Heart right ventricle (tissue), 16 donors: ENCODE results near the gene CHCHD10. TPM values are rescaled to one million over a fixed set of nuclear protein-coding genes. Genes with fewer than 3 reads are reported as not detected.

Source experiments
- ATAC-seq, 8 donors: fragments of 200-7000 bp; cut with Tn5 transposase; one replicate each; pipeline ENCODE4 v1.9.1; 2020; ENCODE audit warnings: mild to moderate bottlenecking in 8 of 8, moderate library complexity in 8 of 8, moderate number of reproducible peaks in 1 of 8
- DNase-seq, 2 donors: peaks; one replicate each; pipeline ENCODE4 v3.0.0-alpha.2; 2020
- H3K27ac ChIP-seq, 10 donors: fragments of 200-600 bp; sonication (generic) in 2 of 10; one replicate each; pipeline versions ENCODE4 v1.5.0 to v1.8.0; 2020 to 2022; ENCODE audit warnings: mild to moderate bottlenecking in 3 of 10
- H3K27me3 ChIP-seq, 7 donors: fragments of 200-600 bp; one replicate each; pipeline ENCODE4 v1.8.0; 2021 to 2022; ENCODE audit warnings: mild to moderate bottlenecking in 2 of 7
- H3K36me3 ChIP-seq, 9 donors: fragments of 200-600 bp; sonication (generic) in 1 of 9; one replicate each; pipeline versions ENCODE4 v1.5.0 to v1.8.0; 2020 to 2022; ENCODE audit warnings: mild to moderate bottlenecking in 2 of 9
- H3K4me1 ChIP-seq, 9 donors: fragments of 200-600 bp; sonication (generic) in 1 of 9; one replicate each; pipeline versions ENCODE4 v1.5.0 to v1.8.0; 2020 to 2022; ENCODE audit warnings: mild to moderate bottlenecking in 4 of 9
- H3K4me3 ChIP-seq, 10 donors: fragments of 200-600 bp; sonication (generic) in 2 of 10; one replicate each; pipeline versions ENCODE4 v1.5.0 to v1.8.0; 2020 to 2022; ENCODE audit warnings: mild to moderate bottlenecking in 7 of 10, moderate library complexity in 2 of 10
- H3K9me3 ChIP-seq, 11 donors: fragments of 200-600 bp in 10 of 11; sonication (generic) in 2 of 11; one replicate each; pipeline versions ENCODE4 v1.5.0 to v1.8.0; 2013 to 2022; ENCODE audit warnings: mild to moderate bottlenecking in 2 of 11, control low read depth in 1 of 11, moderate library complexity in 1 of 11
- CTCF ChIP-seq, 9 donors: fragments of 200-600 bp; sonication (generic) in 2 of 9; IDR thresholded peaks; one replicate each; pipeline versions ENCODE4 v1.5.0 to v1.8.0; 2021 to 2022; ENCODE audit warnings: antibody characterized with exemption in 9 of 9, mild to moderate bottlenecking in 5 of 9, moderate library complexity in 1 of 9
- WGBS, 2 donors: extraction: QIAGEN DNeasy Blood & Tissue Kit; methylation state at CpG; one replicate each; pipeline ENCODE4 v1.1.7; 2013; ENCODE audit warnings: inconsistent platforms in 1 of 2; 5-methylcytosine and 5-hydroxymethylcytosine counted together
- intact Hi-C, 10 donors: fragments of 100-400 bp; cut with DNase I; formaldehyde crosslinking; loops; one replicate each; pipeline versions ENCODE4 v1.11.1 to v1.14.2; 2022
- polyA plus RNA-seq, 2 donors: library from polyadenylated mRNA; stranded (reverse); fragments of 200-250 nt; gene quantifications; one replicate each; pipeline ENCODE4 v1.2.3, GENCODE V29; 2013
- total RNA-seq, 10 donors: library from RNA; stranded (reverse); fragmentation: NEBNext Ultra II Directional in 3 of 10; extraction: Animal tissue kit (Norgen Biotek cat#: 25700) in 3 of 10; gene quantifications; one replicate each; pipeline versions ENCODE4 v1.2.1 to v1.2.4, GENCODE V29; 2021 to 2023
- donor health status: Arrhythmogenic right ventricular cardiomyopathy.
- donor health status: ischemic (EF 13 %, LVEDD 7.1; RV severe dilation, severe dysfunction).
- donor health status: healthy with polysubstance abuse.
- donor health status: DM: no; HTN: yes; CAD: no.
- donor health status: DM: no; HTN: no; CAD: no.
- donor health status: ischemic (EF 25% LVEDD 6.9; RV normal size, moderate dysfunction).
- donor health status: ischemic (EF 25% LVEDD 5.7; RV mildly dilated, moderate dysfunction).
- donor health status: healthy.
- donor health status: DM: yes; HTN: yes; CAD: no.
- donor health status: Ischemic cardiomyopathy.
- donor health status: ischemic (EF 35%, LVEDD 5.7; RV mildly dilated, moderate dysfunction).
- donor health status: nonischemic (EF 11% LVEDD 7.7; RV severe dilation, severe dysfunction).
- donor health status: DM: yes; HTN: yes; CAD: no.
- donor health status: PGD.
- donor health status: ischemic (EF 29% LVEDD 5.4; RV normal size, mild dysfunction).
- donor health status: nonischemic (EF 23%, LVEDD 6.1; RV moderate dilation, normal function).

The CHCHD10 gene
- total and polyA plus RNA-seq, 12 donors: 735 to 3,552 (median 1,056) TPM

GRCh38 chr22:23760056-23760455 lies 7.7 kb downstream of the CHCHD10 start:
- intact Hi-C loops: loop anchor here in 3 of 10 donors (10.0 kb wide), 2 partner anchors 135 to 215 kb away; no protein-coding TSS in a partner anchor
- no peak for DNase-seq
- H3K9me3 ChIP-seq: no peaks in the 10 kb centered on the region
- H3K4me1 ChIP-seq: peaks cover 2 to 28% (median 24%) of the 10 kb centered on the region in 9 donors
- no peak for TF ChIP-seq CTCF (IDR thresholded peaks at IDR 0.05)
- peaks cover 0 to 7% (median 0%) of the 10 kb centered on the region in 9 donors for H3K36me3 ChIP-seq
- 76 to 84% methylated on average over 6 of the region's 6 CpGs for WGBS, 2 donors
- H3K27me3 ChIP-seq: no peaks in the 10 kb centered on the region
- H3K27ac ChIP-seq: no peak overlapping the region
- H3K4me3 ChIP-seq: no peak overlapping the region
- no peak for ATAC-seq

- Histone ChIP-seq H3K27ac (no peak overlapping the region), H3K4me3 (no peak overlapping the region), H3K9me3 (no peaks in the 10 kb centered on the region), H3K4me1 (peaks cover 2 to 25% (median 21%) of the 10 kb centered on the region in 9 donors), H3K27me3 (no peaks in the 10 kb centered on the region), H3K36me3 (peaks cover 0 to 2% (median 0%) of the 10 kb centered on the region in 9 donors)
- 90 to 95% methylated on average over 4 of the region's 4 CpGs for WGBS, 2 donors
- no peak for TF ChIP-seq CTCF (IDR thresholded peaks at IDR 0.05)
- intact Hi-C loops: no loop called here
- DNase-seq (no peak), ATAC-seq (no peak)
These were observed 8.2 kb downstream of the CHCHD10 start for GRCh38 chr22:23759566-23759965.

- Histone ChIP-seq H3K9me3 (no peaks in the 10 kb centered on the region), H3K36me3 (no peaks in the 10 kb centered on the region), H3K27me3 (no peaks in the 10 kb centered on the region), H3K27ac (no peak overlapping the region), H3K4me1 (peaks cover 0 to 5% (median 0%) of the 10 kb centered on the region in 9 donors), H3K4me3 (no peak overlapping the region)
- WGBS, 2 donors: 56 to 59% methylated on average over 4 of the region's 4 CpGs
- ATAC-seq (no peak), DNase-seq (no peak)
- intact Hi-C loops: no loop called here
- TF ChIP-seq CTCF (IDR thresholded peaks at IDR 0.05): no peak
These were observed 10.9 kb downstream of the CHCHD10 start for GRCh38 chr22:23756891-23757290.

DNA sequence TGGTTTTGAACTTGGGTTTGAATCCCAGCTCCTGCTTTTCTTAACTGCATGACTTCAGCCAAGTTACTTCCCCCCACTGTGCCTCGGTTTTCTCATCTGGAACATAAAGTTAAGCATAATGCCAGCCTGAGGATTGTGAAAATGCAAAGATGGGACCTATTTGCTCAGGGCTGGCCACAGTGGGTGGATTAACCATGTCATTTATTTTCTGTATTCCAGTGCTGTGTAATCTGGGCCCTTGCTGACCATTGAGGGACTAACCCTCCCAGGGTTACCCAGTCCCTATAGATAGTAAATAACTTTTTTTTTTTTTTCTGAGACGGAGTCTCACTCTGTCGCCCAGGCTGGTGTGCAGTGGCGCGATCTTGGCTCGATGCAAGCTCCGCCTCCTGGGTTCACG lies 12.1 kb downstream of the CHCHD10 start:
- H3K36me3 ChIP-seq: no peaks in the 10 kb centered on the region
- intact Hi-C loops: no loop called here
- H3K27ac ChIP-seq: no peak overlapping the region
- ATAC-seq (no peak), DNase-seq (no peak)
- TF ChIP-seq CTCF (IDR thresholded peaks at IDR 0.05): no peak
- no peaks in the 10 kb centered on the region for H3K27me3 ChIP-seq
- H3K9me3 ChIP-seq: no peaks in the 10 kb centered on the region
- no peak overlapping the region for H3K4me3 ChIP-seq
- 82 to 88% methylated on average over 8 of the region's 8 CpGs for WGBS, 2 donors
- peaks cover 0 to 13% (median 0%) of the 10 kb centered on the region in 9 donors for H3K4me1 ChIP-seq
